LNCaP clone FGC (cell line): Measurements from ENCODE around the gene HHAT.
A peak's percentile ranks its signal among the peaks of the same experiment; 100 is the strongest.

Experiments used
- DNase-seq: peaks from one replicate; pipeline ENCODE4 v3.0.0-alpha.2; 2011; ENCODE audit warnings: low read depth
- H3K4me3 ChIP-seq: 2 replicates; pipeline ENCODE4 v1.5.1; 2011; ENCODE audit warnings: mild to moderate bottlenecking, low read depth, low read length, control low read depth
- CTCF ChIP-seq: IDR thresholded peaks from 2 replicates; pipeline ENCODE4 v1.5.1; 2012; ENCODE audit warnings: mild to moderate bottlenecking; ENCODE audit not compliant: control insufficient read depth, insufficient read depth; ENCODE audit errors: extremely low read depth

Gene HHAT

DNA sequence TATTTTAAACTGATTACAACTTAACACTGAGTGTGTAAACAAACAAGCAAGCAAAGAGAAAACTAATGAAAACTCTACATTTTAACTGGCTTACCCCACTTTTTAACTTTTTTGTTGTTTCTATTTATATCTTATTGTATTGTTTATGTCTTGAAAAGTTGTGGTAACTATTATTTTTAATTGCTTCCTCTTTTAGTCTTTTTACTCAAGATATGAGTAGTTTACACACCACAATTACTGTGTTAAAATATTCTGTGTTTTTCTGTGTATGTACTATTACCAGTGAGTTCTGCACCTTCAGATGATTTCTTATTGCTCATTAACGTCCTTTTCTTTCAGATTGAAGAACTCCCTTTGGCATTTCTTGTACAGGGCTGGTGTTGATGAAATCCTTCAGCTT, 4.7 kb upstream of the HHAT start:
- no peak for DNase-seq
- no peak overlapping the region for H3K4me3 ChIP-seq
- TF ChIP-seq CTCF, result no peak

- no peak for DNase-seq
- no peak overlapping the region for H3K4me3 ChIP-seq
- TF ChIP-seq CTCF, result no peak
Observed at GRCh38 chr1:210325026-210325670, 3.6 kb upstream of the HHAT start.

DNA sequence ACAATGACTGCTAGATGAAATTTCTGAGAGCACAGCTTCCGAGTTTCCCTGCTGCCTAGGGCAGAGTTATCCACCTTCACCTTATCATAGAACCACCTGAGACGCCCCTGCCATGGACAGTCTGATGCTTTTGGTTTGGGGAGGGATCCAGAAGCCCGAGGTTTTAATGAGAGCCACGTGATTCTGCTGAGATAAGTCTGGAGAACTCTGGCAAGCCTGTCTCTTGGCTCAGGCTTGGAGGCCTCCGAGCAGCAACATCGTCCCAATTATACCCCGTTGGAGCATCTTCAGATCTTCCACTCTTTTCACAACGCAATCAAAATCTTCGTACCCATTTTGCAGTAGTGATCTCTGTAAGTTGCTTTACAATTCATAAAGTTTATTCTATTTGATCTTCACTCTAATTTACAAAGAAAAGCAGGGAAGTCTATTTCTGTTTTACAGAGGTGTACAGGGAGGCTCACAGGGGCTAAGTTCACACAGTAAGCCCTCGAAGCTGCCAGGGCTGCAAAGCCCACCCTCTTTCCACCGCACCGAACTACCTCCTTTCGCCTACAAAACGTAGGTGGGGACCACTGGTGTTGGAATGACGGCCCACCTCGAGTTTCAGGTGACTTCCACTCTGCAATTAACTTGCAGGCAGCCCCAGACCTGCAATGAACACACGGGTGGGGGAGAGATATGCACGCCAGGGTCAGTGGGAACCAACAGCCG, 513 bp upstream of the HHAT start:
- no peak for TF ChIP-seq CTCF
- peak overlapping the region; percentile 75 for H3K4me3 ChIP-seq
- no peak for DNase-seq

GRCh38 chr1:210330279-210330866, 1.7 kb downstream of the HHAT start:
- H3K4me3 ChIP-seq, result no peak overlapping the region
- no peak for DNase-seq
- no peak for TF ChIP-seq CTCF

- H3K4me3 ChIP-seq, result no peak overlapping the region
- no peak for DNase-seq
- TF ChIP-seq CTCF, result no peak
Observed at GRCh38 chr1:210332233-210332632, 3.5 kb downstream of the HHAT start.

DNA sequence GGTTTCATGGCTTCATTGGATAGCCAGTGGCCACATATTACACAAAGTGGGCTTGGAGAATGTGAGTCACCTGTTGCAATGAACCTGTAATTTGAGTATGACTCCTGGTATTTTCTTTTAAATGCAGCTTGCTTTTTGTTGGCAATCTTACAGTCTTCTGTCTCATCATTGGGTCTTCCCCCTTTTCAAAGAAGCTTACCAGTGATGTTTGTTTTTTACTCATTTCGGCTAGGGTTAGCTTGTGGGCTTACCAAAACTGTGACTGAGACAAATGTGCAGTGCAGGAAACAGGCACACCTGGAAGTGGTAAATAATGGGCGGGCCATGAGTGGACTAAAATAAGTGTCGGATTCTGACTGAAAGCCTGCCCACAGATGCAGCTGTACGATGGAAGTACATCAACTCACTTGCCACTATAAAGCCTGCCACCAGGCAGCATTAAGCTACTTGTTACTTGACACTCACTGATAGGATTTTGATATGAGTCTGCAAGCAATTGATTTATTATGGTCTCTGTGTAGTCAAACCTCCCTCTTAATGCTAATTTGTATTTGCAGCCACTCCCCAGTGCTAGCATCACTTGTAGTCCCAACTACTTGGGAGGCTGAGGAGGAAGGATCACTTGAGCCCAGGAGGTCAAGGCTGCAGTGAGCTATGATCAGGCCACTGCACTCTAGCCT, 4.2 kb downstream of the HHAT start:
- H3K4me3 ChIP-seq, result no peak overlapping the region
- TF ChIP-seq CTCF, result no peak
- DNase-seq, result no peak
